Activated CD4-positive, alpha-beta T cell treated with anti-CD3 and anti-CD28 coated beads for 1 hour (primary cell): ENCODE data around the gene HEG1.

Source experiments
- DNase-seq: peaks from one replicate; pipeline ENCODE4 v3.0.0-alpha.2; 2020

Gene HEG1

DNA sequence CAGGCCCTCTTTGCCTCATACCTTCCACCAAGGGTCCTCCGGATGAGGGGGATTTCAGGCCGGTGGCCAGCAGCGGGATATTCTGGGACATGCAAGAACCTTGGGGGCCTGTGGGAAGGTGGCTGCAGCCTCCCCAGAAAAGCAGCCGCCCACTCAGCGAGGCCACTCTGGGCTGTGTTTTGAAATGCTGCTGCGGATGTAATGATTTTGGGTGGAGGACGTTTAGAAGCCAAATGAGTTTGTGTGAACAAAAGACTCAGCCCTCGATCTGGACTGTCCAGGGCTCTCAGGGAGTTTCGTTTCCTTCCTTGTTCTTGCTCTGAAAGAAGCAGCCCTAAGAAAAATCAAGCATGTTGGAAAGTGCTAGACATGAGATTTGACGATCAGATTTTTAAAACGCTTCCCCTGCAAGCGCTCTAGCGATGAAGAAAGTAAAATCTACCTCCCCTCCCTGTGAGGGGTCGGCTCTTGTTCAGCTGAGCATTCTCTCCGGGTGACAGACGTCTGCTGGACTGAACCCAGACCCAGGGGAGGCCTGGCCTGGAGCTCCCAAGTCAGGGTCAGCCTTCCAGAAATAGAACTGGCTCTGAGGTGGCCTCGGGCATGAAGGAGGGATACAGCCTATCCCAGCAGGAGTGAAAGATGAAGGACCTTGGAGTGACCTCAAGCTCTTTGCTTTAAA is 12.9 kb downstream of the HEG1 start:
- DNase-seq: no peak

DNA sequence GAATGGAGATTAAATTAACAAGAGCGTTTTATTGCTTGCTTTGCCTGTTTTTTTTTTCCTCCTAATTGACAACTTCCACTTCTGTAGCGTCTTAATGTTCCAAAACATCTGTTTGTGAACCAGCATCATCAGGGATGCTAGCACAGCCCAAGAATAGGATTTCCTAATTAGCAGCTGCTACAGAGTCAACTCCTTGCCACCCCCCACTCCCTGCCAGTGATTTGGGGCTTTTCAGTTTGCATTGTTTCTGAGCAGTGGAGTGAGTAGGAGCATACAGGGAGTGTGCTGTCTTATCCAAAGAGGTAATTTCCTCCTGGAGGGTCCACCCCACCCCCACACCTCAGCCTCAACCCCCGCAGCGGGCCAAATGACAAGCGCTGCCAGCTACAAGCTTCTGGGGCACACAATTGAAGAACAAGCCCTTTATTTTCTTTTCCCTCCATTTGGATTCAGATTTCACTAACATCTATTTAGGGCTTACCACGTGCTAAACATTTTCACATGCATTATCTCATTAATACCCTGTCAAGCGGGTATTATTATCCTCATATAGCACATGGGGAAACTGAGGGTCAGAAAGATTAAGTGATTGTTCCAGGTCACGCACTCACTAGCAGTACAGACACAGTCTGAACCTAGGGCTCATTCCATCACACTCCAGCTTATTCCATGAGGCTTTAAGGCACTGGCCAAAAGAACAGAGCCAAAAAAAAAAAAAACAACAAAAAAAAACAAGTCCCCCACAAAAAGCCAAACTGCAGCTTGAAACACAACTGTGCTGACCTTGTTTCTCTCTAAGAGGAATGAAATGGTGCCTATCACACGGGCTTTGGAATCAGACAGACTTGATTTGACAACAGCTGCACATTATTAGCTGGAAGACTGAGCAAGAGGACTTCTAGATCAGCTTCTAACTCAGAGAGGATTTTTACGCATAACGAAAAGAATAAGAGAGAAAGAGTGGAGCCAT is 16.4 kb downstream of the HEG1 start:
- DNase-seq: no peak

- DNase-seq: no peak
Observed at GRCh38 chr3:125037498-125038150, 18.2 kb downstream of the HEG1 start.

DNA sequence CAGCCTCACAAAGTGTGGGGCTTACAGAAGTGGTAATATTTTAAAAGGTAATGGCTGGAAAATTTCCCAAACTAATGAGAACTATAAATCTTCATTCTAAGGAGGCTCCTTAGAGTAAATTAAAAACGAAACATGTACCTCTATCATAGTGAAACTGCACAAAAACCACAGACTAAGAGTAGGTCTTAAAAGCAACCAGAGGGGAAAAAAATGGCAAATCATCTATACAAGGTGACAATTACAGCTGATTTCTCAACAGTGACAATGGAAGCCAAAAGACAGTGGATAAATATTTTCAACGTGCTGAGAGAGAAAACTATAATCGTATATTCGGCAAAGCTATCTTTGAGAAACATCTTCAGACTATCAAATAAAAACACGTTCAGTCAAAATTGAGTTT is 20.6 kb downstream of the HEG1 start:
- no peak for DNase-seq

DNA sequence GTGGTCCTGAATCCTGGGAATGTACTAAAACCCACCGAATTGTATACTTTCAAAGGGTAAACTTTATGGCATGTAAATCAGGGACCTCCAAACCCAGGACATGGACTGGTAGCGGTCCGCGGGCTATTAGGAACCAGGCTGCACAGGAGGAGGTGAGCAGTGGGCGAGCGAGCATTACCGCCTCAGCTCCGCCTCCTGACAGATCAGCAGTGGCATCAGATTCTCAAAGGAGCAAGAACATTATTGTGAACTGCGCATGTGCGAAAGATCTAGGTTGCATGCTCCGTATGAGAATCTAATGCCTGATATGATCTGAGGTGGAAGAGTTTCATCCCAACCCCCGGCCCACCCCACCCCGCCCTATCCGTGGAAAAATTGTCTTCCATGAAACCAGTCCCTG is 22.2 kb downstream of the HEG1 start:
- no peak for DNase-seq

GRCh38 chr3:125033135-125033534 is 22.7 kb downstream of the HEG1 start:
- no peak for DNase-seq

DNA sequence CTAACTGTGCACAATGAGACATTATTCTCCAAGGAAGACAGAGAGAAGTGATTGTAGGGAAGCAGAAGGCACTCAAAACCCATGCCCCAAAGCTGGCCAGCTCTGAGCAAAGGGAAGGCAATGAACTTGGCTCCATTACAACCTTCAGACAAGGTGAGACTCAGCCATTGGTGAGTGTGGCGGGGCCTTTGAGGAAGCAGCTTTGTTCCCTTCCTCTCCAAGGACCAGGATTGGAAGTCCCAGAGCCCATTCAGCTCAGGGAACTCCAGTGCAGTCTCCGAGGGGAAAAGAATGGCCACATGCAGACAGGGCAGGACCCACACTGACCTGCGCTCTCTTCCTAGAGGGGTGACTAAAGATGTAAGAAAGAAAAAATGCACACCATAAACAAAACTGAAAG is 23.1 kb downstream of the HEG1 start:
- no peak for DNase-seq

DNA sequence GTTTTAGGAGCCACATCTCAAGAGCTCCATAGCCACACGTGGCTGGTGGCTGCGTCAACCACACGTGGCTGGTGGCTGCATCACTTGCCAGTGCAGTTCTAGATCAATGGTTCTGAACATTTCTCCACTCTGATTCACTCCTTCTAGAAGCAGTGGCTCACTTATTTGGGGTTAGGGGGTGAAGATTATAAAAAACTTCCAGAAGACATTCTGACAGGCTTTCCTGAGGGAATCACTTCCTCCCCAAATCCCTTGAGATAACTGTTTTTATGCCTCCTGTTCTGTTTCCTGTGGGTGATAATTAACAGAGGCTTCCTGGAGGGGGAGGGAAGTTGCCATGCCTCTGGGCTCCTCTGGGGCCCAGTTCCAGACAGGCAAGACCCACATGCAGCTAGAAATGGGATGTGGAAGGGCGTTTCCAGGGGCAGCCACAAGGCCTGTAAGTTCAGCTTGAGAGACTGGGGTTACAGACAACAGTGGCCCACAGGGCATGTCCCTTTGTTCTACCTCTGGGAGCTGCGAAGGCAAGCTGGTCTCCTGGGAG is 23.6 kb downstream of the HEG1 start:
- no peak for DNase-seq

DNA sequence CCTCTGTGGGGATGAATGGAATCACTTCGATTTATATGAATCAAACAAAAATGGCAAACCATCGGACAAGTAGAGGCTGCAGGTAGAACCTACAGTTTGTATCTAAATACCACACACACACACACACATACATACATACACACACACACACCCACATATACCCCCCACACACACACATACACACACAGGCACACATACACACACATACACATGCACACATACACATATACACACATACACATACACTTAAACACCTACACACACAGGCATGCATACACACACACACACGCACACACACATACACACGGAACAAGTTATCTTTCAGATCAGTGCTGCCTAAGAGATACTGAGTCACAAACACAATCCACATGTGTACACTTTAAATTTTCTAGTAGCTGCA is 24.3 kb downstream of the HEG1 start:
- DNase-seq: no peak

- DNase-seq: no peak
Observed at GRCh38 chr3:125028657-125029056, 27.1 kb downstream of the HEG1 start.

DNA sequence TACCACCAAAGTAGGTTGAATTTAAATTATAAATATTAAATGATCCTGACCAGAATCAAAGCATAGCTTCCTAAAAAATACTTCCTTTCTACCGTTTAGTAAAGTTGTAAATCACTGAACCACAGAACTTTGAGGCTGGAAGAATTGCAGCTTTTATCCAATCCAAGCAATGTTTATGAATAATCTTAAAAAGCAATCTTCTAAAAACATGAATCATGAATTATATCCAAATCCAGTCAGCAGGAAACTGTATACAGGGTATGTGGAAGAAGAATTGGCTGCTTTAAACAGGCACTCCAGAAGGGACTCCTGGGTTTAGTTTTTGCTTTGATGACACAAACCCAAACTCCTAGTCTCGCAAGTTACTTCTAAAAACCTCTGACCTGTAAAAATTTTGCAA is 30.2 kb downstream of the HEG1 start:
- no peak for DNase-seq

- no peak for DNase-seq
Observed at GRCh38 chr3:125024817-125025216, 31.0 kb downstream of the HEG1 start.

GRCh38 chr3:125023833-125024555 is 31.8 kb downstream of the HEG1 start:
- DNase-seq: no peak

DNA sequence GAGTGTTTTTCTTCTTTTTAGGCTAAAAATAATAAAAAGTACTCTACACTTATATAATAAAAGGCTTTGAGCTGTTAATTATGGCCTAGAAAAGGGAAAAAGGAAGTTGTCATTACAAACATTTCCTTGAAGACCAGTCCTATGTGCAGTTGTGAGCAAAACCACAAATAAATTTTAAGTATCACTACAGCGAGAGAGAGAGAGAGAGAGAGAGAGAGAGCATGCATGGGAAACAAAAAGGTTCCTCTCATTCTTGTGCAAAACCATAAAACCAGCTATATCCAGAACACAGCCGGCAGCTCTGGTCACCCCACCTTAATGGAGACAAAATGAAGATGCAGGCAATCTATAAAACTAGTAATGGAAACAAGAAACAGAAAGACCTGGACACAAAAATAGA is 33.6 kb downstream of the HEG1 start:
- no peak for DNase-seq

DNA sequence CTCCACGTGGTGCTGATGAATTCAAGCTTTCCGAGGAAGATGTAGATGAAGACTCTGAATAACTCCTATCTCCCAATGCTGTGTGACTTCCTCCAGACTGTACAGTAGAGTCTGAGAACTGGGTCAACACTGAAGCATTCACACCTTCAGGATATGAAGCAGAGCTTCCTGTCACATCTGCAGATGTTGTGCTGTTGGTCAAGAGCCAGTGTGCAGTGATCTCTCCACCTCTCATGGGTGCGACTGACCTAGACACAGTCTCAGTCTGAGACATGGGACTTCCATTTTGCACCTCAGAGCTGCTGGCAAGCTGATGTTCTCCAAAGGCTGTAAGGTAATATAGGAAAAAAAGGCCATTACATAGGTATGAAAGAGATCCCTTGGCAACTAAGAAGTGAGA is 36.5 kb downstream of the HEG1 start:
- no peak for DNase-seq

DNA sequence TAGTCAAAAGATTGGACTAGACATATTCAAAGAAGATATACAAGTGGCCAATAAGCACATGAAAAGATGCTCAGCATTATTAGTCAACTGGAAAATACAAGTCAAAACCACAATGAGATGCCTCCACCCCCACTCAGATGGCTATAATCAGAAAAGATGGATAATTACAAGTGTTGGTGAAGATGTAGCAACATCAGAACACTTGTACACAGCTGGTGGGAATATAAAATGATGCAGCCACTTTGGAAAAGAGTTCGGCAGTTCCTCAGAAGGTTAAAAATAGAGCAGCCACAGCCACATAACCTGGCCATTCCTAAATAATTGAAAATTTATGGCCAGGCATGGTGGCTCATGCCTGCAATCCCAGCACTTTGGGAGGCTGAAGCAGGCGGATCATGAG is 38.4 kb downstream of the HEG1 start:
- DNase-seq: no peak

GRCh38 chr3:125014570-125015179 is 41.1 kb downstream of the HEG1 start:
- no peak for DNase-seq

GRCh38 chr3:125013095-125013494 is 42.7 kb downstream of the HEG1 start:
- no peak for DNase-seq

DNA sequence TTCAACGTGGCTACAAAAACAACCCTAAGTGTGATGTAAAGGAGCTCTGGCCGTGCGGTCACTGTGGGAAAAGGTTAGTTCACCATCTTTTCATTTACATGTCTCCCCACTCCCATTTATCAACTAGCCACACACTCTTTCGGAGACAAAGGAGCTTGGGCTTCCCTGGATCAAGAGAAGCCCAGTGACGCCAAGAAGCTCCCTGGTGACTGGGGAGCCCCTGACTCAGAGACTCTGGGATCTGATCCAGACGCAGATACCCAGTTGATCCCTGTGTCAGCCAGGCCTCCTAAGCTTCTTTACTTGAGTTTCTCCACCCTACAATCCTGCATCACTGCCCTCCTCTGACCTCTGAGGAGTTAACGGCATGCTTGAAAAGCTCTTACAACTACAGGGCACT is 43.9 kb downstream of the HEG1 start:
- DNase-seq: no peak

DNA sequence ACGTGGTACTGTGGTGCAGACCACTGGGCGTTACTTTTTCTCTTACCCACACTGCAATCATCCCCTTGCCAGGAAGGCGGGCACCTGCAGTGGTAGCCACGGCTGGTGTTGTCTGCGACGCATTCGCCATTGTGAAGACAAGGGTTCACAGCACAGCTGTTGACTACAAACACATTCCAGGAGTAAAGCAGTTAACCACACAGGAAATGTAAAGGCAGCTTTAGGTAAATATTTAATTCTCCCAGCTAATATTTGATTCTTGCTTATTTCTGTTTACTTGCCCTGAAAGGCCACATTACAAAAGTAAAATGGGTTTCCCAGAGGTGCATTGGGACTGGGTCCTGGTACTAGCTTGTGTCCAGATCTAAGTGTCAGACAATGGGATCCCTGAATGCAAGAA is 45.4 kb downstream of the HEG1 start:
- no peak for DNase-seq

DNA sequence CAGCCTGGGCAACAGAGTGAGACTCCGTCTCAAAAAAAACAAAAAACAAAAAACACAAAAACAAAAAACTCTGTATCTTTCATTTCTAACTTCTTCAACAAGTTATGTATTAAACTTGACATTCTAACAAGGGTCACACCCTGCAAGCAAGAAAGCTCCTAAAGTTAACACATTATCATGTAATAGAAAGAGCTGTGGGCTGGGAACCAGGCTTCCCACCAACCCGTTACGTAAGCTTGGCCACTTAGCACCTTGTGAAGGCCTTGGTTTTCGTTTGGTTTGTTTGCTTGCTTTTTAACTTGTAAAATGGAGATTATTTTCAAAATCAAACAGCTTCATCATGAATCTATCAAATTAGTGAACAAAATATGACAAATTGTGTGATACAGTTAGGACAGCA is 47.0 kb downstream of the HEG1 start:
- no peak for DNase-seq

DNA sequence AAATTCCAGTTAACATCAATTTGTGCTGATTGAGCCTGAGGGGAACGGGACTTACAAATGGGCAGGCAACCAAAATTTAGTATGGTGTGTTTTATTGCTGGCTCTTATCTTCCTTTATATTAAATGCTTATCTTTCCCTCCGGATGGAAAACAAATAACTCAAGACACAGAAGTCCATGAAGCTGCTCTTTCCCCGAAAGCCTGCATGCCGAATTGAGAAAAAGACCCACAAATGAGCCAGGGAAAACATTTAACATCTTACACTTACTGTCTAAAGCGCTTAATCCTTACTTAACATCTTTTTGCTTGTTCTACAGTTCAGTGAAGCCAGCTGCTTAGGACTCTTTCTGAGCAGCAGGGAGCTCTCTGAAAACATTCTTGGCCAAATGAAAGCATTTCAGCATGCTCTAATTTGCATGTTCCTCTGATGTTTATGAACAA is 49.5 kb downstream of the HEG1 start:
- no peak for DNase-seq
